Gastrocnemius medialis (tissue), 4 donors: ENCODE measurements around the gene DPM3.

ENCODE experiments used
- CTCF ChIP-seq, 5 experiments: fragments of 450-650 bp in 3 of 5; fragments of 200-600 bp in 2 of 5; sonication (generic) in 2 of 5; IDR thresholded peaks in 4 of 5; conservative IDR thresholded peaks in 1 of 5; 1 replicate in 4 of 5; 2 replicates in 1 of 5; pipeline ENCODE4 v1.5.1; 2016 to 2019; ENCODE audit warnings: antibody characterized with exemption in 5 of 5, mild to moderate bottlenecking in 3 of 5, moderate library complexity in 3 of 5
- POLR2A ChIP-seq, 2 donors: fragments of 450-650 bp; IDR thresholded peaks; one replicate each; pipeline ENCODE4 v1.6.1; 2017; ENCODE audit warnings: antibody characterized with exemption in 2 of 2, mild to moderate bottlenecking in 2 of 2, moderate library complexity in 2 of 2

GRCh38 chr1:155186067-155186793 lies 45.9 kb upstream of the DPM3 start:
- TF ChIP-seq CTCF (IDR thresholded peaks at IDR 0.05 in 4 of 5, conservative IDR thresholded peaks at IDR 0.05 in 1 of 5): no peak
- TF ChIP-seq POLR2A (IDR thresholded peaks at IDR 0.05): no peak
